Stimulated activated CD4-positive, alpha-beta T cell treated with anti-CD3 and anti-CD28 coated beads, Interleukin-4, amount 100 ng/mL, for 24 hours (primary cell): ENCODE measurements around the gene C1QTNF6.
"Not testable (repeated sequence)": the region's sequence is repeated elsewhere in the genome, so short reads cannot be mapped to it uniquely, and the experiment has no call there.

ENCODE experiments used
- DNase-seq: peaks from one replicate; pipeline ENCODE4 v3.0.0-alpha.2; 2020

The C1QTNF6 gene

DNA sequence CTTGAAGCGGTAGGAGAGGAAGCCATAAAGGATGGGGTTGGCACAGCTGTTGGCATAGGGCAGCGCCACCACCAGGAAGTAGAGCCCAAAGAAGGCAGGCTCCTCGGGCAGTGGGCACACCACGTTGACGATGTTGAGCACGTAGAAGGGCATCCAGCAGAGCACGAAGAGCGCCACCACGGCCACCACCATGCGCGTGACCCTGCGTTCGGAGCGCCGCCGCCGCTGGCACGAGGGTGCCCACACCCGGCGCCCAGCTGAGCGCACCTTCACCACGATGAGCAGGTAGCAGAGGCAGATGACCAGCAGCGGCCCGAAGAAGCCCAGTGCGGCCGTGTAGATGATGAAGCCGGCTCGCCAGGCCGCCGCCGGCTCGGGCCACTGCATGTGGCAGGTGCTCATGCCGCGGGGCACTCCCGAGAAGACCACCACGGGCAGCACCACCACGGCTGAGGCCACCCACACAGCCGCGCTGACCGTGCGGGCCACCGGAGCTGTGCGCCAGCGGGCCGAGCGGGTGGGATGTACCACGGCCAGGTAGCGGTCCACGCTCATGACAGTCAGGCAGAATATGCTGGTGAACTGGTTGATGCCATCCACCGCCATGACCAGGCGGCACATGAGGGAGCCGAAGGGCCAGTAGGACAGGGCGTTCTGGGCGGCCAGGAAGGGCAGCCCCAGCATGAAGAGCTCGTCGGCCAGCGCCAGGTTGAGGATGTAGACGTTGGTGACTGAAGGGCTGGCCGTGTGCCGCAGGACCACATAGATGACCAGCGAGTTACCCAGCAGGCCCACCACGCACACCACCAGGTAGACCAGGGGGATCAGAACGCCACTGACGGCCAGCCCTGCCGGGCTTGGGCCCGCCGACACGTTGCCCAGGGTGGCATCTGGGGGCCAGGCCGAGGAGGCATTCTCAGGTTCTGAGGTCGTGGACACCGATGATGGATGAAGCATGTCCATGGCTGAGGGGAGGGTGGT is 19.1 kb upstream of the C1QTNF6 start:
- no peak for DNase-seq

DNA sequence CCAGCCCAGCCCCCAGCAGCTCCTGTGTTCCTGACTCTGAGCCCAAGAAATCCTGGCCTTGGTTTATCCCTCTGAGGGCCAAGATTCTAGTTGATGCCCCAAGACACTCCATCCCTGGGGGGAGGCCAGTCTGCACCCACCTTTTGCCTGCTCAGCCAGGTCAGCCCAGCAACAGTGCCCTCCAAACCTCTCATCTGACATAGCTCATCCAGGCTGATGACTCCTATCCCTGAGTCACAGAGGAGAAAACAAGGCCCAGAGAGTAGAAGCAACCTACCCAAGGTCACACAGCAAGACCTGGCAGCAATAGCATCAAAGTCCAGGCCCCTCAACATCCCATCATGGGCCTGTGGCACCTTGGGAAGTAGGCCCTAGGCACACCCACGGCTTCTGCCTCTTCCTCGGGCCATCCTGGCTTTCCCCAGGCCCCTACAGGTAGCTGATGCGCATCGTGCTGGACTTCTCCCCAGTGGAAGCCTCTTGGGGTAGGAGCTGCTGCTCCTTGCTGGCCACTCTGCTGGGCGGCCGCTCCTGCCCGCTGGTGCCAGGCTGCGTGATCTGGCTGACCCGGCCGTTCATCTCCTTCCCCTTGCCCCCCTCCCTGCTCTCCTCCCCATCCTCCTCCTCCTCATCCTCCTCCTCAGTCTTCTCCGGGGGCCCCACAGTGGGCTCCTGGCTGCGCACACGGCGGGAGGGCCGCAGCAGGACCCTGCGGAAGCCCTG is 18.2 kb upstream of the C1QTNF6 start:
- no peak for DNase-seq

DNA sequence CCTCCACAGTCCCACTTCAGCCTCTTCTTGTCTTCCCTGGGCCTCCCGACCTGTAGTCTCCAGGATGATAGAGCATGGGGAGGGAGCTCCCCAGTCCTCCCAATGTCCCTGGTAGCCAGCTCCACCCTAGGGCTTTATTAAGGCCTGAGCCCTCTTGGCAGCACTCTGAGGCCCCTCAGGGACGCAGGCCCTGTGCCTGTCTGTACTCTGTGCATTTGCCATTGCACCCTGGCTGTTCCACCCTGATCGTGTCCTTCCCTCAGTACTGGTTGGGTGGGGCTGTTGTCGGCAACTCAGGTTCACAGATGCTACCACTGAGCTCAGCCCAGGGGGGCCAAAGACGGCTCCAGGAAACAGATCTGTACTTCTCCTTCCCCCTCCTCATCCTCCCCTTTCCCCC is 17.0 kb upstream of the C1QTNF6 start:
- DNase-seq: no peak

DNA sequence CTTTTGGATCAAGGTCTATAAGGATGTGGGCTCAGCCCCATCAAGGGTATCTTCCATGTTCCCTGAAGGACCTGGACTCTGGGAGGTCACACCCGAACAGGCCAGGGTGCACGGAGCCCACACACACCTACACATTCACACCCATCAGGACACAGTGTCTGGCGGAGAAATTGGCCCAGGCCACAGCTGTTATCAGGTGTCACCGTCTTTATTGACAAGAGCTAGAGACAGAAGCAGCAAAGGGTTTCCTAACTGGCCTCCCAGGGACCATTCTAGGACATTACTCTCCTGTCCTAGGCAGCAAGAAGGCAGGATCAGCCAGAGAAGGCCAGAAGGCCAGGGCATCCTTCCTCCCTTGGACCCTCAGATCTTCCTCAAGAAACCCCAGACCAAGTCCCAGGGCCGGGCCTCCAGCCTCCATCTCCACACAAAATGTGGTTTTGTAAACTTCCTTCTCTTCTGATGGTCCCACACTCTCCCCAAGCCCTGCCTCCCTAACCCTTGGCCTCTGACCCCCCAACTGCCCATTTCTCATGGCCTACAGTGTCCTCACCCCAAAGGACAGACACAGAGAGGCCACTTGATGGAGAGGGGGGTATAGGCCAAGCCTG is 16.1 kb upstream of the C1QTNF6 start:
- no peak for DNase-seq

DNA sequence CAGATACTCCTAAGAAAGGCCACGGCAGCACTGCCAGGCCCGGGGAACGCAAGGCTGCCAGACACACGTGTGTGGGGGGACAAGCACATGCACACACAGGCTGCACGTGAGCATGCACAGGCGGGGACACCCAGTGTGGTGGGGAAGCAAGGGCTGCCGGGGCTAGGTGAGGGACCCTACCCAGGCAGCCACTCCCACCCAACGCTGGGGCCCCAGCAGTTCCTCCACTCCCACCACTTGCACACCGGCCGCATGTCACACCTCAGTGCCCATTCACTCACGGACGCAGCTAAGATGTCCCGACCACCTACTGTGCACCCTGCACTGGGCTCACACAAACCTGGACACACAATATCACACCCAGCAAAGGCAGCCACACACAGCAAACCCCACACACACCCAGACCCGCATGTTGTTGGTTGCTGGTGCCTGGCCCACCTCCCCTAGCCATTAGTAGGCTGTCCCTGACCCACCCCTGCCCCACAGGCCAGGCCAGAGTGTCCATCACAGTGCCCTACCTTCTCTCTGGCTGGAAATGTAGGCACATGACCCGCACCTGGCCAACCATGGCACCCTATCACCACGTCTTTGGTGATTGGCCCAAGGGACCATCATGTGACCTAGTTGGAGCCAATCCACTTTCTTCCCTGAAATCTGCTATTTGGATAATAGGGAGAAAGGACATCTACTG is 15.5 kb upstream of the C1QTNF6 start:
- no peak for DNase-seq

DNA sequence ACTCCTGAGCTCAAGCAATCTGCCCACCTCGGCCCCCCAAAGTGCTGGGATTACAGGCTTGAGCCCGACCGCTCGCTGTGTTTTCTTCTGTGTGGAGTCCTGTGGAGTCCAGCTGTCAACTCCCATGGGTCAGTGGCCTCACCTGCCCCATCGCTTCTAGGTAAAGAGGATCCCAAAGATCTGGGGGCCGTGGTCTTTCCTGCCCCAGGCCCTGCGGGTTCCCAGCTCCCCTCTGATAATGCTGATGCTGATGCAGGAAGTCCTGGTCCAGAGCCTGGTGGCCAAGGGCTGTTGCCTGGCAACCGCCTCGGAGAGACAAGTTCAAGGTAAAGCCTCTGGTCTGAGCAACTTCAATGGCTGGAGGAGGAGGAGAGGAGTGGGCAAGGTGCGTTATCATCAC is 14.7 kb upstream of the C1QTNF6 start:
- no peak for DNase-seq

DNA sequence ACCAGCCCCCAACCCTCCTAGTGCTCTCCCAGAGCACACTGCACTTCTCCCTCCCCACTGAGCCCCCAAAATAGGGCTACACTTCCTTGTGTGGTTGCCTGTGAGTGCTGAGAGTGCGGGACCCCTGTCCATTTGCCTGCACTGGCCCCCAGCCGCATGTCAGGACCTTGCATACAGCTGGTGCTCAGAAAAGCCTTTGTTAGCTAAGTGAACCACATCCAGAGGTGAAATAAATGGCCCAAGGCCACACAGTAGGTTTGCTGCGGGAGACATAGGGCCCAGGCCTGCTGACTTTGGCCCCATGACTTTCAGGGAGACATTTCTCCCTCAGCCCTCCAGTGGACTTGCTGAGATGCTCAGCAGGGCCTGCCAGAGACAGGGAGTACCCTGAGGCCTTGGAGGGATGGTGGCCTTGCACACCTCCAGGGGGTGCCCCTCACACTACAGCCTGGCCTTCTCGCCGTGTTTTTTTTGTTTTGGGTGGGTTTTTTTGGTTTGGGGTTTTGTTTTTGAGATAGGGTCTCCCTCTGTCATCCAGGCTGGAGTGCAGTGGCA is 14.0 kb upstream of the C1QTNF6 start:
- DNase-seq: no peak

DNA sequence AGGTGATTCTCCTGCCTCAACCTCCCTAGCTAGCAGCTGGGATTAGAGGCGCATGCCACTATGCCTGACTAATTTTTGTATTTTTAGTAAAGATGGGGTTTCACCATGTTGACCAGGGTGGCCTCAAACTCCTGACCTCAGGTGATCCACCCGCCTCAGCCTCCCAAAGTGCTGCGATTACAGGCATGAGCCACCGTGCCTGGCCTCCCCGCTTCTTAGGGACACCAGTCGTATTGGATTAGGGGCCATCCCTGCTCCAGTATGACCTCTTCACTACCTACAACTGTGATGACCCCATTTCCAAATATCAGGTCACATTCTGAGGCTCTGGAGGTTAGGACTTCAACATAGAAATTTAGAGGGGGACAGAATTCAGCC is 13.4 kb upstream of the C1QTNF6 start:
- DNase-seq: not testable (repeated sequence)

DNA sequence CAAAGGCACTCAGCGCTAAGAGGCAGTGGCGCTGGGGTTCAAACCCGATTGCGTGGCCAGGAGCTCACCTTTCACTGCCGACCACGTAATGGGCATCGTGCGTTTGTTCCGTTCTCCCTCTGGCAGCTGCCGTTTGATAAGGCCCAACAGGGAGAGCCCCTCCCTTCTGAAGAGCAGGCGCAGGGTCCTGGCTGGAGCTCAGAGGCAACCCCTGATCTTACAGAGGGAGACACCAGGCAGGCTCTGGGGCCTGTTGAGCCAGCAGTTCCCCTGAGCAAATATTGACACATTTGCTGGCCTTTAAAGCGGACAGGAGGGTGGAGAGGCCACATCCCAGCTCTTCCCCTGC is 11.7 kb upstream of the C1QTNF6 start:
- no peak for DNase-seq

DNA sequence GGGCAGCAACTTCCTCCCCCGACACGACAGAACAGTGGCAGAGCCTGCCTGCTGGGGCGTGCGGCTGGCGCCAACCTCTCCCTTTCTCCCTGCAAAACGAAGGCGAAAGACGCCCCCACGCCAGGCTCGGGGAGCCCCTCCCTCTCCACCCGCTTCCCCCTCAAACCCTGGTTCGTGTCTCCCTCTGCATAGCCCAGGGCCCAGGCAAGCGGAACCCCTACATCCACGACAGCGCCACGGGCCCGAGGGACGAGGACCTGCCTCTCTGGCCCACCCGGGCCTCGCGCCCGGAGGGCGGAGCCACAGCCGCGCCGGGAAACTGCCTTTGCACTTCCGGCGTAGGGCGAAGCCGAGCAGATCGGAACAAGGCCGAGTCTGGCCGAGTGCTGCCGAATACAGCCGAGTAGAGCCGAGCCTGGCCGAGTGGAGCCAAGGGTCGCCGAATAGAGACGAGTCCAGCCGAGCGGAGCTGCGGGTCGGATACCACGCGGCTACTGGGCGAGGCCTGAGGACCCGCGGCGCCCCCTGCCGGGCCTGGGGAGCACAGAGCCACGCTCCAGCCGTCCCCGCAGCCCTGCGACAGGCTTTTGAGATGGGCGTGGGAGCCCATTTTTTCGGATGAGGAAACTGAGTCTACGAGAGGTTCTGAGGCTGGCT is 11.2 kb upstream of the C1QTNF6 start:
- peak; percentile 99 for DNase-seq

DNA sequence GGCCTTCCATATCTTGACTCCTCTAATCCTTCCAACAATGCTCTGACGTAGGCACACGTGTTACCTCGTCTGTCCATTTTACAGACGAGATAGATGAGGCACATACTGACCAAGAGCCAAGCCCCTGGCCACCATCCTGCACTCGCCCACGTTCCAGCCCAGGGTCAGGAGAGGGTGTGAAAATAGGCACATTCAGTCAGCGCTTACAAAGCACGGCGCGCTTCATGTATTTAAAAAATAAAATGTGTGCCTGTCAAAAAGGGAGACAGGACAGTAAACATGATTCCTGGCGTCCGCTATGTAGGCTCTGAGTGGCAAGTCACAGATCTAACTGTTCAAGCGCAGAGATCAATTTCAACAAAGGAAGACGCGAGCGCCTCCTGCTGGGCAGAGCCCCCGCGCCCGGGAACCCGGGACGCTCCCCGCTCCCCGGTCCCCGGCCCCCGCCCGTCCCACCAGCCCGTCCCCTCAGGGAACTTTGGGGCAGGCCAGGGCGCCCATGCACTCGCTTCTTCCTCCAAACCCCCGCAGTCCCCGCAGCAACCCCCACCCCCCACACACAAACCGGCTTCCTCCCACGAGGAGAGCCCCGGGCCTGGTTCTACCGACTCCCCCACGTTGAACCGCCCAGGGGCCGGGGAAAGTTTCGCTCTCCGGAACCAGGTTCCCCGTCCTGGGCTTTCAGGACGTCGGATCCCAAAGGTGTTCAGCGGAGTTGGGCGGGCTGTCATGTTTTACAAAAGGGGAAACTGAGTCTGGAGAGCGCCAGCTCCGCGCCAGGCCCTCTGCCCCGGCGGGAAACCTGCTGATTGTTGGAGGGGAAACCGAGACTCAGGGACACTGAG is 10.4 kb upstream of the C1QTNF6 start:
- peak; percentile 93 for DNase-seq

DNA sequence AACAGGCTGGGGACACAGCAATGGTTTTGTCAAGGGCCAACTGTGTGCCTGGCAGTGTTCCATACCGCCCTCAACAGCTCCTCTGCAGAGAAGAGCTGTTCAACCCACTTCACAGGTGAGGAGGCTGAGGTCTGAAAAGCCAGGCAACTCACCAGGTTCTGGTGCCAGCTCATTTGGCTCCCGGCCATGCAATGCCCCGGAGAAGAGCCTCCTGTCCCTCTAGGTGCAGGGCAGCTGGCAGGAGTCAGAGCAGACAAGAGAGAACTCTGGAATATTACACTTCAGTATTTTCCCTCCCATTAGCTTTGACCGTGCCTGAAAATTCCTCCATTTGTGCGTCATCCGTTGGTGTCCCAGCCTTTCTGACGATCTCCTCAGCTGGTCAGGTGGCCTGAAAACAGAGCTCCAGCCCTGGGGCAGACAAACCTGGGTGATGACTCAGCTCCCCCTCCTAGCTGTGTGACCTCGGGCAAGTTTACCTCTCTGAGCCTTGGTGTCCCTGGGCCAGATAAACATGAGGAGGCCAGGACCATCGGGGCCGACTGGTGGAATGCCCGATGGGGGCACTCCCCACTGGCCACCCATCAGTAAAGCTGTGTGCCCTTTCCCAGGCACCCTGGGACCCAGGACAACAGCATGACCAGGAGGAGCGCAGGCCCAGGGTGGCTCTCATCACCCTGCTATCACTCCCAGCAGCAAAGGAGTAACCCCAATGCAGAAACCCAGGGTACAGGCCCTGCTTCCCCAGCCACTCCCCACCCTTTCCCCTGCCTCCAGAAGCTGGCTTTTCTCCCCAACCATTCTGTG is 9.6 kb upstream of the C1QTNF6 start:
- DNase-seq: no peak

DNA sequence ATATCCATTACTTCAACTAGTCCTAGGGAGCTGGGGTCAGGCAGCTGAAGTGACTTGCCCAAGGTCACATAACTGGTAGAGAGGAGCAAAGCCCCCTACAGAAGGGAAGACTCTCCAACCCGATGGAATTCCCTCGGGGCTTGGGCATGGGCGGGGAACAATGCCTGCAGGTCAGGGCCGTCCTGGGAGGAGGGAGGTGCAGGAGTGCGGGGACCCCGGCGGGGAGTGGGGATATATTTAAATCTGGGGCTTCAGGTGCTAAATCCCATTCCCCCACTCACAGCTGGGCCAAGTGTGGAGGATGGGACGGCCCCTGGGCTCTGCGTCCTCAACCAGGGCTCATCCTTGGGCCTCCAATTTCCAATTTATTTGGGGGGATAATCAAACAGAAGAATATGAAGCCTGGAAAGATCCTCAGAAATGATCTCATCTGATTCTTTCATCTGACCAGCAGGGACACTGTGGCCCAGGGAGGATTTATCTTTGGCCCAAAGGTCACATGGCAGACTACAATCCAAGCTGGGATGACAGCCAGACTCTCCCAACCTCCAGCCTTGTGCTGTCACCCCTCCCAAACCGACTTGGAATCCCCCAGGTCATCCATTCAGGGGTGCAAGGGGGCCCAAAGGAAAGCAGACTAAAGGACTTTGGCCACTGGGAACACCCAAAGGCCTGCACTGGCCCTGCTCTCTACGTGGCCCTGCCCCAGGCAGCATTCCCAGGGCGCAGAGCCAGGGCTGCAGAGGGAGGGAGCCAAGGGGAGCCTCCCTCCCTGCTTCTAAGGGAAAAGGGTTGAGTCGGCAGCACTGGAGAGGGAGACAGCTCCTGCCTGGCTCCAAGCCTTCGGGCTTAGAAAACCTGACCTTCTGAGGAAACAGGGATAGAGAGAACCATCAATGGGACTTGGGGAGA is 8.7 kb upstream of the C1QTNF6 start:
- DNase-seq: no peak

DNA sequence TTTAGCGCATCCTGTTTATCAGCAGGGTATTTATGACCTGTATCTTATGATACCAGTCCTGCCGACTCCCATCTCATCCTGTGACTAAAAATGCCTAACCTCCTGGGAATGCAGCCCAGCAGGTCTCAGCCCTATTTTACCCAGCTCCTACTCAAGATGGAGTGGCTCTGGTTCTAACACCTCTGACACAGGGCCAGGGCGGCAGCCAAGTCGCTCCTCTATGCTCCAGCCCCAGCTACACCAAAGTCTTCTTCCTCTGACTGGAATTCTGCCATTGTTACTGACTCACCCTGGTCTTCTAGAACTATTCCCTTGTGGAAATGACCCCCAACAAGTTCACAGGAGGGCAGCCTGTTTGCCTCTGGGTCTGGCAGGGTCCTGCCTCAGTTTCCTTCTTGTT is 7.9 kb upstream of the C1QTNF6 start:
- DNase-seq: no peak

DNA sequence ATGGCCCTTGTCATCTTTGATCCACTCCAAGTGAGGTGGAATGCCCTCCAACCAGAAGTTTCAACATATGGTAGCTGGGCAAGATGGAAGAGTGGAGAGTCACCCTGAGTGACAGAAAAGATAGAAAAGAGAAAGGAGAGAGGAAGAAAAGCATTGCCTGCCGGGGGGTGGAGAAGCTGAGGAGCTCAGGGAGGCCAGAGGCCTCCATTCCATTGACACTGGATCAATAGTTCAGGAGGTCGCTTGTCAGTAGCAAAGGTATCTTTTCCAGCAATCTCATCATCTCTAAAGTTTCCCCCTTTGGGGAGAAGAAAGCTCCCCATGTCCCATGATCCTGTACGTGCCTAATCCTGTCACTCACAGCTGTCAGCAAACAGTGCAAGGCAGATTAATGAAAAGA is 6.7 kb upstream of the C1QTNF6 start:
- no peak for DNase-seq

DNA sequence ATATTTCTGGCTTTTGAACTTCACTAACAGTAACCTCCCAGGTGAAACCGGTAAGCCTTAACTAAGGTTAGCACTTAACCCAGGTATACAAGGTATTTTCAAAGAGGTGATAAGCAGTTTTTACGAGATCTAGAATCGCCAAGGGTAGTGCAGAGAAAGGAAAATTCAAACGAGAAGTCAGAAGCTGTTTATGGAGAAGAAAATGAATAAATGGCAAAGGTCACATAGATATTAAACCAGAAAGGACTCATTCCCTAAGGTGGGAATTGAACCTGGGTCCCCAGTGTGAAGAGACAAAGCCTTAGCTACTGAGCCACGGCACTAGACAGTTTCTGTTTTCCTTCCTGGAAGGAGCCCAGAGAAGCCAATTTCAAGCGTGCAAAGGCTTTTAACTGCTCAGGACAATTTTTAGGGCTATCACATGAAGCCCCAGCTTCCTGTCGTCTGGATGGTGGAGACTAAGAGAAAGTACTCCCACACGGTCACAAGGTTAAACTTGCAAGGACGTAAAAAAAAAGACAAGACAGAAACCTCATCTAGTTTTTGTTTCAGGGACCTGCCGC is 5.7 kb upstream of the C1QTNF6 start:
- peak; percentile 65 for DNase-seq

DNA sequence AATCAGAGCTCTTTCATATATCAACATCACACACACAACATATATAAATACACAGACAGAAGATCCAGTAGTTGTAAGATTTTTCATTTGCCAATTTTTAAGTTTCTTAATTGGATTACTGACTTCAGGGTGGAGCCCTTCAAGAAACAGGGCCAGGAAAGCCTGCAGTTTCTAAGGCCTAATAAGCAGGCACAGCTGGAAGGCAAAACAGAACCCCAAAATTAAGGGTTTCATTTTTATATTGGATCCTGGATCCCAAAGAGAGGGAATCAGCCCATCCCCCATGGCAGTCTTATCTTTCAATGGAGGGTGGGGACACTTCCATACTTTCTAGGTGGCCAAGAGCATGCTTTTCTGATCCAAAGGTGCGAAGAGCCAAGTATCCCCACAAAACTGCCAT is 4.7 kb upstream of the C1QTNF6 start:
- no peak for DNase-seq

DNA sequence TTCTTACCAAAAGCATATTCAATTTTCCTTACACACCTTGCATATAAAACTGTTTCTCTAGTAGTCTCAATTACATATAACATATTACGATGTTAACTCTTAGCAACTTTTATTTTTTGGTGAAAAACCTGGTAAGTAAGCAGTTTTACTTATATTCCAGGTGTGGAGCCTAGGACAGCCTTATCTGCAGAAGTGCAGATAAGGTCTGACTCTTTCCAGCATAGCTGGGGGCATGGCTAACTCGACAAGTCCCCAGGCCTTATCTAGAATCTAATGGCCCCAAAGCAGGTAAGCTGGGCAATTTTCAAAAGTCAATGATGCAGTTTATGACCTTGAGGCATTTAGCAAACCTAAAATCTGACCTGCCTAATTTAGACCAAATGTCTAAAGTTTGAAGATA is 4.2 kb upstream of the C1QTNF6 start:
- DNase-seq: no peak

DNA sequence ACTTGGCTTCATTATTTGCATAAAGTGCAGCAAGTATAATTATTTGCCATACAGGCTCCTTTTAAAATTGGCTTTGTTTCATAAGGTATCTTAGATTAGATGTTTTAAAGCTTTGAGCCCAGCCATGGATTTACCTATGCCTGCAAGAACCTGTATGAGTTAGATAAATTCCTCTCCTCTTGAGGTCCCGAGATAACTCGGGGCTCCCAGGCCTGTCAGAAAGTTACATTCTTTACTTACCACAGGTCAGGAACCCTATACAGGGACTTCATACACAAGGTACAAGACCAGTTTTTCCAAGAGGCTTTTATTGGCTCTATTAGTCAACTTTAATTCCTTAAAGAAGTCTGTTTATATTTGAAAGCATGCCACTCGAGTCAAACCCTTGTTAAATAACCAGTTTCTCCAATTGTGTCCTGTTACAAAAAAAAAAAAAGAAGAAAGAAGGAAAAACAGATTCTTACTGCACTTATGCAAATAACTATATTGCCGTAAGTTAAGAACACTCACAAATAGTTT is 2.3 kb upstream of the C1QTNF6 start:
- no peak for DNase-seq
